ENCODE results near the gene LRRC58.
"Not testable (repeated sequence)": the region's sequence is repeated elsewhere in the genome, so short reads cannot be mapped to it uniquely, and the experiment has no call there.

LRRC58 gene

DNA sequence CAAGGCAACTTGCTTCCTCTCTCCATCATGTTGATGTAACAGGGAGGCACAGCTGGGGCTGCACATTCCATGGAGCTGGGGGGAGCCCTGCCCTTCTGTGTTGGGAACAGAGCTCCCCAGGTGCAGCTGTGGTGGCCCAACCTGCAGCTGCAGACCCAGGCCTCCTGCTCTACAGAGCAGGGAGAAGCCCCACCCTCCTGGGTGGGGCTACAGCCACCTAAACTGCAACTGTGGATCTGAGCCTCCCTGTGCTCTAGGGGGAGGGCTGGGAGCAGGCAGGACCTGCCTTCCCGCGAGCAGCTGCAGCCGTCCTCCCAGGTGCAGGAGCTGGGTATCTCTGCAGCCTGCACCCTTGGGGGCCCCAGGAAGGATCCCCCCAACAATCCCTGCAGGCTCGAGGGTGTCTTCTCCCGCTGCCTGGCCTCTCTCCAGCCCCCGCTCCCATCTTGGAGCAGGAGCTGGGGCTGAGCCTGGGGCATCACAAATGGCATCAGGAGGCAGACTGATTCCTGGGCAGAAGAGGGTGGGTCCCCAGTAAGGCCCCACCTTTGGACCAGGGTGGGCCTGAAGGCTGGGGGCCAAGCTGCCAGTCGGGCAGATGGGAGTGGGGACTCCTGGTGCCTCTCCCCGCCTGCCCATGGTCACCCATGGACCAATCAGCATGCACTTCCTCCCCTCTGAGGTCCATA lies 7.4 kb downstream of the LRRC58 start:
- peak; percentile 28 for FAIRE-seq

GRCh38 chr3:120339362-120339761 lies 9.8 kb downstream of the LRRC58 start:
- FAIRE-seq (no peak), DNase-seq (ENCODE audit: insufficient read length, low spot score) (no peak)

More for the DNA sequence above, 7.4 kb downstream of the LRRC58 start:
- DNase-seq (ENCODE audit: insufficient read length, low spot score) = no peak

DNA sequence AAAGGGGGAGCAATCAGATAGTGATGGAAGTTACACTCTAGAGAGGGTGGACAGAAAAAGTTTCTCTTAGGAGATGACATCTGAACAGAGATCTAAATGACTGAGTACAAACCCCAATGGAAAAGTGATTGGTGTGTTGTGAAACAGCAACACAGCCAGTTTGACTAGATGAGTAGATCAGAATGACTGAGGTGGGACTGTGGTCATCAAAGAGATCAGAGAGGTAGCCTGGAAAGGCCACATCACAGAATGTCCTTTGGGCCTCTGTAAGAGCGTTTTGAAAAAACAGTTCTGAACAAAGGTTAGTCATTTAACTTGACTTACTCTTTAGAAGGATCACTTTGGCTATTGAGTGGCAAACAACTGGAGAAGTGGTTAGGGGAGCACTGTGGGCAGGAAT lies 10.6 kb downstream of the LRRC58 start:
- no peak for FAIRE-seq

GRCh38 chr3:120332646-120333045 lies 16.5 kb downstream of the LRRC58 start:
- no peak for DNase-seq (ENCODE audit: insufficient read length, low spot score)
- FAIRE-seq = no peak

More for the DNA sequence above, 10.6 kb downstream of the LRRC58 start:
- DNase-seq (ENCODE audit: insufficient read length, low spot score) = no peak

GRCh38 chr3:120331076-120331475 lies 18.1 kb downstream of the LRRC58 start:
- FAIRE-seq (no peak), DNase-seq (ENCODE audit: insufficient read length, low spot score) (no peak)

- FAIRE-seq (no peak), DNase-seq (ENCODE audit: insufficient read length, low spot score) (no peak)
These were observed 22.4 kb downstream of the LRRC58 start for GRCh38 chr3:120326784-120327183.

GRCh38 chr3:120324190-120324589 lies 25.0 kb downstream of the LRRC58 start:
- no peak for DNase-seq (ENCODE audit: insufficient read length, low spot score)
- no peak for FAIRE-seq

GRCh38 chr3:120323761-120324160 lies 25.4 kb downstream of the LRRC58 start:
- DNase-seq (ENCODE audit: insufficient read length, low spot score); FAIRE-seq: not testable (repeated sequence)

GRCh38 chr3:120311863-120312794 lies 37.0 kb downstream of the LRRC58 start:
- DNase-seq (ENCODE audit: insufficient read length, low spot score) = no peak
- FAIRE-seq = no peak

GRCh38 chr3:120306519-120307455 lies 42.4 kb downstream of the LRRC58 start:
- no peak for DNase-seq (ENCODE audit: insufficient read length, low spot score)
- no peak for FAIRE-seq

DNA sequence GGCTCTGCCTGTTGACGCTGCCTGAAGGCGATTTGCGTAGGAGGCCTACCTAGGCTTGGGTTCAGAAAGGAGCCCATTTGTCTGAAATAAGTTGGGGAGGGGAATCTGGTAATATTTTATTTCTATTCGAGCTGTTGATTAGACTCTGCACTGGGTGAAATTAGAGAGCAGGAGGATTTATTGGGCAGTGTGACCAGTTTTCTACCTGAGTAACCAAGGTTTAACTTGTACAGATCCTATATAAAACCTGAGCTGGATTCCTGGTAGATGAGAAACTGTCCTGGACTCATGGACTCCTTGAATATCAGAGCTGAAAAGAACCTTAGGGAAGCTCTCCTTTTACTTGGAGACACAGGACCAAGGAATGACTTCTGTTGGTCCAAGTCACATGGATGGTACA lies 44.5 kb downstream of the LRRC58 start:
- DNase-seq (ENCODE audit: insufficient read length, low spot score) (no peak), FAIRE-seq (no peak)

DNA sequence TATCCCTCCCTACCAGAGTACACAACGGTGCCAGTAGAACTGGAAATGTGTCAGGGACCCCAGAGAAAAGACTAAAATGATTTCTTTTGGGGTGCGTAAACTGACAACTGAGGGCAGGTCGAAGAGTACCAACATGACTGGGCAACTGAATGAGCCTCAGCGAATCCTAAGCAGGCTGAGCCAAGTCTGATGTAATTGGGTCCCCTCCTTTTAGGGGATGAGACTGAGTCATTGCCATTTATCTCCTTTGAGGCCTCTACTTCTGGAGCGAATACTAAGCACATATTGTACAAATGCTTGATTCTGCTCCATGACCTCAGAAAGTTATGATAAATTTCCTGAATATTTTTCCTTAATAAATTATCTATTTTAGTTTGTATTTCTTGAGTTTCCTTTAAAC lies 46.8 kb downstream of the LRRC58 start:
- FAIRE-seq (no peak), DNase-seq (ENCODE audit: insufficient read length, low spot score) (no peak)

DNA sequence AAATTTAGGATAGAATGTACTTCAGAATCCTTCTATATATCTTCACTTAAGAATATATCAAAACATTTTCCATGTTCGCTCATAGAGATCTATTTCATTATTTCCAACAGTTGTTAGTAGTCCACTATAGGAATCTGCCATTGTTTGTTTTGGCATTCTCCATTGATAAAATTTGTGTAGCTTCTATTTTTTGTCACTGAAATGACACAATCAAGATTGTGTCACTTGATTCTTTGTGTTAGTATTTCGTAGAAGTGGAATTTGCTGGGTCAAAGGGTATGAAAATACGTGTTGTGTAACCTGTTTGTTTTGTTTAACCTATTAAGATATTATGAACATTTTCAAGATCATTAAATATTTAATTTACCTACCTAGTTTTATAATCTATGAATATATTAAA lies 48.2 kb downstream of the LRRC58 start:
- DNase-seq (ENCODE audit: insufficient read length, low spot score) (no peak), FAIRE-seq (no peak)

DNA sequence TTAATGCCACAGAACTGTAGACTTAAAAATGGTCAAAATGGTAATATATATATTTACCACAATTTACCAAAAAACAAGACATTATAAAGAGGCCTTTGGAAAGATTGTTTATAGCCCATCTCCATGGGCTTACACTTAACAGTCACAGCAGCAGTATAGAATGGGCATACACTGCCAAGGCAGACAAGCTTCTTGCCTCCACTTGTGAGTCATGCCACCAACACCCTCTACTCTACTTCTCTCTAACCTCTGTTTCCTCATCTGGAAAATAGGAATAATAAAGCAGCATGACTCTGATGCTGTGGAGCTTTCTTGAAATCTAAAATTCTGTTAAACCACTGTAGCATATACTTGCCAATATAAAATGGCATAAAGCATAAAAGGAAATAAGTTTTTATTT lies 49.8 kb downstream of the LRRC58 start:
- FAIRE-seq = no peak
- no peak for DNase-seq (ENCODE audit: insufficient read length, low spot score)

- FAIRE-seq (no peak), DNase-seq (ENCODE audit: insufficient read length, low spot score) (no peak)
These were observed 50.2 kb downstream of the LRRC58 start for GRCh38 chr3:120298996-120299395.

DNA sequence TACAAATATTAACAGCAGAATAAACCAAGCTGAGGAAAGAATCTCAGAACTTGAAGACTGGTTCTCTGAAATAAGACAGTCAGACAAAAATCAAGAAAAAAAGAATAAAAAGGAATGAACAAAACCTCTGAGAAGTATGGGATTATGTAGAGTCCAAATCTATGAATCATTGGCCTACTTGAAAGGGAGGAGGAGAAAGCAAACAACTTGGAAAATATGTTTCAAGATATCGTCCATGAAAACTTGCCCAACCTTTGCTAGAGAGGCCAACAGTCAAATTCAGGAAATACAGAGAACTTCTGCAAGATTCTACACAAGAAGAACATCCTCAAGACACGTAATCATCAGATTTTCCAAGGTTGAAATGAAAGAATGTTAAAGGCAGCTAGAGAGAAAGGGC lies 57.6 kb downstream of the LRRC58 start:
- not testable (repeated sequence) for FAIRE-seq; DNase-seq (ENCODE audit: insufficient read length, low spot score)

- FAIRE-seq (no peak), DNase-seq (ENCODE audit: insufficient read length, low spot score) (no peak)
These were observed 59.5 kb downstream of the LRRC58 start for GRCh38 chr3:120289636-120290035.

- DNase-seq (ENCODE audit: insufficient read length, low spot score) = no peak
- no peak for FAIRE-seq
These were observed 62.7 kb downstream of the LRRC58 start for GRCh38 chr3:120286465-120286864.

DNA sequence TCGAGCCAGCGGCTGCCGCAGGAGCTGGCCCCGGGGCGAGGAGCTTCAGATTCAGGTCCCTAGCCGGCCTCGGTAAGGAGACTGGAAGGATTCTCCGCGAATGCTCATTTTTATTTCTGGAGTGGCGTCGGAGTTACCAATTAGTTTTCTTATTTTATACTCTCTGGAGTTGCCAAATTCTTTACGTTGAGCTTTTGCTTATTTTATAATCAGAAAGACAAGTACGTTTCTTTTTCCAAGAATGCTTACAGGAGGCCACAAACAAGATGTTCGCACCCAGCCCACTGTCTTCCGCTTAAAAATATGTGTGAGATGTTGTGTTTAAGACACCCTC lies 63.7 kb downstream of the LRRC58 start:
- DNase-seq (ENCODE audit: insufficient read length, low spot score) (no peak), FAIRE-seq (no peak)

DNA sequence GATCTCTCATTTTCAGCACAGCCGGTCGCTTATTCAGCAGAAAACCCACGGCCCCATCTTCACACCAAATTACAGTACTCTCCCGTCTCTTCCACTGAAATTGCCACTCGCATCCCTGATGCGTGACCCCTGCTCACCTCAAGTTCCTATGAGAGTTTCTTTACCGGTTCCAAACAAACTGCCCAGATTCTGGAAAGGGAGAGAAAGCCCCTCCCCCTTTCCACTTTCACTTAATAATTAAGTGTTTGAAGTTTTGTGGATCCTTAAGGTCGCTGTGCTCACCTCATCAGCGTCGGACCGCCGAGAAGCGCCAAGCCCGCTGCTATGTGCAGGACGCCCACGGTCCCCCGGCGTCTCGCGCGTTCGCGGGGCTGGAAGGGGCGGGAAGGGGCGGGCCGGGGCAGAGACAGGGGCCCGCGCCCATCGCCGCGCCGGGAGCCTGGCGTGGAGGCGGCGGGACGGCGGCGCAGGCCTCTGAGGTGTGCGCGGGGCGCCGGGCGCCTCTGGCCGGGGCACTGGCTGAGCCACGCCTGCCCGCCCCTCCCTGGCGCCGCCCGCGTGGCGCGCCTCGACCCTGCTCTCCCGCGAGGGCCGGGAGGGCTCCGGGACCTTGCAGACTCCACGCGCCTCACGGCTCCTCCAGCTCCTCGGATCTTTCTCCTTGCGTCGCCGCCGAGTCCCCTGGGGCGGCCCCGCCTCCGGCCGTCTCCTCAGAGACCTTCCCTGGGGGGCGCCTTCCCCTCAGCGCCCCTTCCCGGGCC lies 64.2 kb downstream of the LRRC58 start, which contains the start of gene GPR156:
TSS of gene GPR156 (minus strand) at position 476 of the 761 bp plus-strand sequence. CDS start 41,124 bp downstream, outside the sequence.
- no peak for FAIRE-seq

More for the DNA sequence above, 64.2 kb downstream of the LRRC58 start, which contains the start of gene GPR156:
- no peak for DNase-seq (ENCODE audit: insufficient read length, low spot score)
